Stimulated activated naive CD8-positive, alpha-beta T cell treated with anti-CD3 and anti-CD28 coated beads, Interleukin-15, Interleukin-2, amounts not matched to agents 100 U/mL and 50 U/mL, for 24 hours (primary cell): Measurements from ENCODE around the gene RALB.
"Not testable (repeated sequence)": the region's sequence is repeated elsewhere in the genome, so short reads cannot be mapped to it uniquely, and the experiment has no call there.

Experiments
- ATAC-seq: fragments of 150-1000 bp; cut with Tn5 transposase; one replicate; pipeline ENCODE4 v1.10.0; 2021
- DNase-seq: peaks from one replicate; pipeline ENCODE4 v3.0.0; 2021

RALB gene

GRCh38 chr2:120243875-120244553 is 8.6 kb upstream of the RALB start:
- DNase-seq (no peak), ATAC-seq (no peak)

- DNase-seq = no peak
- ATAC-seq = no peak
Measured at GRCh38 chr2:120244656-120245519, 7.8 kb upstream of the RALB start.

- no peak for DNase-seq
- ATAC-seq = no peak
Measured at GRCh38 chr2:120245520-120246332, 6.9 kb upstream of the RALB start.

GRCh38 chr2:120246546-120247300 is 5.9 kb upstream of the RALB start:
- ATAC-seq (no peak), DNase-seq (no peak)

- no peak for ATAC-seq
- DNase-seq = no peak
Measured at GRCh38 chr2:120247851-120248250, 4.8 kb upstream of the RALB start.

DNA sequence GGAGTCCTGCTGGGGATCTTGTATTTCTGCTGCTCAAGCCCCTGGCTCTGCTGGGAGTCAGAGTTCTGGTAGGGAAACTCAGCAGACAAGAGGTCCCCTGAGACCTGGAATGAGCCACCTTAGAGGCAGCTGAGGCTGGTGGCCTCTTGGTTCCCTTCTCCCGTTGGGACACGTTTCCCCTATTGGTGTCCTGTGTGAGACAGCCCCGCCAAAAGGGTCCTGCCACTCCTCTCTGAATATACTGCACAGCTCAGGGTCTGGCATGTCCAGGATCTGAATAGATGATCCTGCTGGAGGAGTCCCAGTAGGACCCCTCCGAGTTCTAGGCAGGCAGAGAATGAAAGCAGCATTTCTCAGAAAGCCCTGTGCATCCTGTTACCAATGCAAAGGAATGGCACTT is 2.0 kb upstream of the RALB start:
- DNase-seq (no peak), ATAC-seq (no peak)

- no peak for ATAC-seq
Measured at GRCh38 chr2:120251078-120251477, 1.6 kb upstream of the RALB start.

GRCh38 chr2:120251880-120252224 is 800 bp upstream of the RALB start:
- no peak for DNase-seq
- ATAC-seq = no peak

More at GRCh38 chr2:120251078-120251477, 1.6 kb upstream of the RALB start:
- DNase-seq = no peak

- DNase-seq = peak; percentile 55
- ATAC-seq = peak; percentile 29
Measured at GRCh38 chr2:120253021-120253882, 600 bp downstream of the RALB start.

DNA sequence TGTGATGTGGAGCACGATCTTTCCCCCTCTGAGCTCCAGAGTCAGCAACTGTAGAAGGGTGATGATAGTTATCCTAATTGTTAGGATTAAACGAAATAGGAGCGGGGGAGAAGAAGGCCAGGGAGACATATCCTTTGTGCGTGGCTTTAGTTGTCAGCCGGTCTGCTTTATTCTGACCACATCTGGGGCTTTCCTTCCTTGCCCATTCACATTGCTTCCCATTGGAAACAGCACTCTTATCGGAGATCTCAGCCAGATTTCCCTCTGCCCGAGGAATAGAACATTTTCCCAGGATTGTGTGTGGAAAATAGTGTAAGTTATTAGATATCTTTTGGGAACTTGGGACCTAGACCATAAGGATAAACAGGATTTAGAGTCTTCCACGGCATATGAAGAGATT is 1.5 kb downstream of the RALB start:
- no peak for ATAC-seq
- no peak for DNase-seq

- DNase-seq = no peak
- no peak for ATAC-seq
Measured at GRCh38 chr2:120255071-120255470, 2.4 kb downstream of the RALB start.

DNA sequence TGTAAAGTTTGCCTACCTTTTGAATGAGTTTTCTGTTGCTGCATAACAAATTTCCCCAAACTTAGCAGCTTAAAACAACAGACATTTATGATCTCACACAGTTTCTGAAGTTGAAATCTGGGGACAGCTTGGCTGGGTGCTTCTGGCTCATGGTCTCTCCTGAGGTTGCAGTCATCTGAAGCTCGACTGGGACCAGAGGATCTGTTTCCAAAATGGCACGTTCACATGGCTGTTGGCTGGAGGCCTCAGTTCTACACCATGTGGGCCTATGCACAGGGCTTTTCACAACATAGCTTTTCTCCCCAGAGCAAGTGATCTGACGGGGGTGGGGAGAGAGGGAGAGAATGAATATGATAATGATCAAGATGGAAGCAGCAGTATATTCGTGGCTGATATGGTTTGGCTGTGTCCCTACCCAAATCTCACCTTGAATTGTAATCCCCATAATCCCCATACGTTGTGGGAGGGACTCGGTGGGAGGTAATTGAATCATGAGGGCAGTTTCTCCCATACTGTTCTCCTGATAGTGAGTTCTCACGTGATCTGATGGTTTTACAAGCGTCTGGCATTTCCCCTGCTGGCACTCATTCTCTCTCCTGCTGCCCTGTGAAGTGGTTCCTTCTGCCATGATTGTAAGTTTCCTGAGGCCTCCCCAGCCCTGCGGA is 3.5 kb downstream of the RALB start:
- DNase-seq (no peak), ATAC-seq (no peak)

- ATAC-seq (no peak), DNase-seq (no peak)
Measured at GRCh38 chr2:120256651-120257000, 4.0 kb downstream of the RALB start.

- DNase-seq (no peak), ATAC-seq (no peak)
Measured at GRCh38 chr2:120257522-120257921, 4.9 kb downstream of the RALB start.

DNA sequence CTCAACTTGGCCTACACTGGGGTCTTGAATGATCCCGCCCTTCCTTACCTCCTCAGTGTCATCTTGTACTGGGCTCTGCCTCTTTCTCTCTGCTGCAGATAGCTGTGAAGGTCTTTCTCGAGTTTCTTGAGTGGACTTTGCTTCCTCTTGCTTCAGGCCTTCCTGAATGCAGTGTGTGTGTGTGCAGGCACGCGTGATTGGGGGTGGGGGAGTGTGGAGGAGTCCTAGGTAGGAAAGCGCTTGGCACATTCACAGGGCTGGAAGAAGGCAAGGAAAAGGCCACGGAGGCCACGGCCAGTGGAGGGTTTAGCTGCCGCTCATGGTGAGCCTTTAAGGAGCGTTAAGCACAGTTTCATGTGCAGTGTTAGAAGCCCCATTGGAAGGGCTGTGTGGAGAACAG is 5.5 kb downstream of the RALB start:
- DNase-seq (no peak), ATAC-seq (no peak)

DNA sequence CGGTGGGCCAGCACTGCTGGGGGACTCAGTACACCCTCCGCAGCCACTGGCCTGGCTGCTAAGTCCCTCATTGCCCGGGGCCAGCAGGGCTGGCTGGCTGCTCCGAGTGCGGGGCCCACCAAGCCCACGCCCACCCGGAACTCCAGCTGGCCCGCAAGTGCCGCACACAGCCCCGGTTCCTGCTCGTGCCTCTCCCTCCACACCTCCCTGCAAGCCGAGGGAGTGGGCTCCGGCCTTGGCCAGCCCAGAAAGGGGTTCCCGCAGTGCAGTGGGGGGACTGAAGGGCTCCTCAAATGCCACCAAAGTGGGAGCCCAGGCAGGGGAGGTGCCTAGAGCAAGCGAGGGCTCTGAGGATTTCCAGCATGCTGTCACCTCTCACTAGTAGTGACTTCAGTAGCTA is 7.3 kb downstream of the RALB start:
- ATAC-seq, DNase-seq: not testable (repeated sequence)

DNA sequence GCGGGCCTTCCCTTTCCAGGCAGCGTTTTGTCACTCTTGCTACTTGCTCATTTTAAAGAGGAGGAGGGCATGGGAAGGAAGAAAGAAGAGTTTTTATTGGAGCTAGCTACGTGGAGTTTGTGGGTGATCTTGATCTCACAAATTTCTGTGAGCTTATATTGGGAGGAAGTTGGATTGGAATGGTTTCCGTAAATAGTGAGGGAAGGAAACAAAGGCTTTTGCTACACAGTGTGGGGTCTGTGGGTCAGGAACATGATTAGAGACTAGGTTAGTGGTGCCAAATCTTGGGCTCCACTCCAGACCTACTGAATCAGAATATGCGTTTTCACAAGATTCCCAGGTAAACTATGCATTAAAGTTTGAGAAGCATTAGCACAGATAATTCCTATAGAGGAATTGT is 8.1 kb downstream of the RALB start:
- ATAC-seq = no peak
- no peak for DNase-seq

GRCh38 chr2:120261387-120262006 is 8.8 kb downstream of the RALB start:
- ATAC-seq (peak; percentile 93), DNase-seq (peak; percentile 58)

DNA sequence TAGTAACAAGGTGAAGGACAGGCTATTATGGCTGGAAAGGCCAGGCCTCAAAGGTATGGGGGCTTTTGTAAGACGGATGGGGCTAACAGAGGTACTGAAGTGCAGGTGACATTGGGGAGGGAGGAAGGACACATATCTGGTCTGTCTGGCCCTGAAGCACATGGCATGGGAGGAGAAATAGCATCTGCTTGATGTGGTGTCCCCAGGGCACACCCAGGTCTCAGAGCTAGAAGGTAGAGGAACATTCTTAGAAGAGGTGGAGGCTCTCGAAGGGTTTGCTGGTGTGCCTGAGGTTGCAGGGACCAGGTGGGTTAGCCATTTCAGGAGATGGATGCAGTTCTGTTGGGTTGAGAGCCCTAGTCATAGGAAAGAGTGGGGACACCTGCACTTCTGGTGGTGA is 9.5 kb downstream of the RALB start:
- DNase-seq = no peak
- ATAC-seq = no peak

GRCh38 chr2:120262761-120263428 is 10.2 kb downstream of the RALB start:
- DNase-seq = no peak
- no peak for ATAC-seq
